Upper lobe of left lung (tissue), 6 donors: Measurements from ENCODE around the gene LSP1. TPM values are rescaled to one million over a fixed set of nuclear protein-coding genes. Genes with fewer than 3 reads are reported as not detected.
"Not testable (repeated sequence)": the region's sequence is repeated elsewhere in the genome, so short reads cannot be mapped to it uniquely, and the experiment has no call there.

ENCODE experiments used
- ATAC-seq, 2 donors: fragments of 200-7000 bp; cut with Tn5 transposase; one replicate each; pipeline ENCODE4 v1.9.1; 2022; ENCODE audit warnings: mild to moderate bottlenecking in 2 of 2, moderate library complexity in 2 of 2; ENCODE audit not compliant: low FRiP score in 2 of 2
- DNase-seq, 2 donors: peaks; one replicate each; pipeline ENCODE4 v3.0.0-alpha.2; 2019 to 2020
- H3K27ac ChIP-seq, 4 donors: fragments of 200-600 bp; sonication (generic); one replicate each; pipeline ENCODE4 v1.5.1; 2016 to 2019
- H3K27me3 ChIP-seq, 4 donors: fragments of 200-600 bp; sonication (generic); one replicate each; pipeline ENCODE4 v1.5.1; 2017 to 2019
- H3K36me3 ChIP-seq, 4 donors: fragments of 200-600 bp; sonication (generic); one replicate each; pipeline ENCODE4 v1.5.1; 2016 to 2019
- H3K4me1 ChIP-seq, 4 donors: fragments of 200-600 bp; sonication (generic); one replicate each; pipeline ENCODE4 v1.5.1; 2018 to 2019
- H3K4me3 ChIP-seq, 4 donors: fragments of 200-600 bp; sonication (generic); one replicate each; pipeline ENCODE4 v1.5.1; 2017 to 2019; ENCODE audit warnings: mild to moderate bottlenecking in 2 of 4, moderate library complexity in 1 of 4
- H3K9me3 ChIP-seq, 4 donors: fragments of 200-600 bp; sonication (generic); one replicate each; pipeline ENCODE4 v1.5.1; 2018 to 2019
- CTCF ChIP-seq, 6 experiments: fragments of 450-650 bp in 4 of 6; fragments of 200-600 bp in 2 of 6; sonication (generic) in 2 of 6; IDR thresholded peaks; one replicate each; pipeline ENCODE4 v1.5.1; 2016 to 2019; ENCODE audit warnings: antibody characterized with exemption in 6 of 6
- EP300 ChIP-seq, 4 donors: sonication (generic); formaldehyde crosslinking; IDR thresholded peaks; one replicate each; pipeline ENCODE4 v1.5.1; 2017; ENCODE audit warnings: antibody characterized with exemption in 4 of 4, control low read depth in 2 of 4
- POLR2A ChIP-seq, 4 donors: fragments of 450-650 bp; IDR thresholded peaks; one replicate each; pipeline ENCODE4 v1.5.1; 2016 to 2017; ENCODE audit warnings: antibody characterized with exemption in 4 of 4, mild to moderate bottlenecking in 2 of 4
- POLR2AphosphoS5 ChIP-seq, 2 donors: sonication (generic); formaldehyde crosslinking; IDR thresholded peaks; one replicate each; pipeline ENCODE4 v1.5.1; 2017; ENCODE audit warnings: antibody characterized with exemption in 2 of 2
- WGBS, 2 donors: methylation state at CpG; one replicate each; pipeline ENCODE4 v1.1.5; 2017 to 2018; 5-methylcytosine and 5-hydroxymethylcytosine counted together
- total RNA-seq, 6 donors: library from RNA; depleted of rRNA in 4 of 6; stranded (reverse); fragments of >200 nt in 4 of 6; gene quantifications; one replicate each; pipeline versions ENCODE4 v1.1.0 to v1.2.1, GENCODE V29; 2016 to 2021
- donor health status: DM: no; HTN: no; CAD: no; lungs with moderate emphysema.
- donor health status: DM: no; HTN: yes; CAD: no; lungs with severe emphysema.

The LSP1 gene
- total RNA-seq = 100 to 1,000 TPM in 2 of 6 donors, 10 to 100 TPM in 4; 29.3 to 162 (median 66.2) TPM

DNA sequence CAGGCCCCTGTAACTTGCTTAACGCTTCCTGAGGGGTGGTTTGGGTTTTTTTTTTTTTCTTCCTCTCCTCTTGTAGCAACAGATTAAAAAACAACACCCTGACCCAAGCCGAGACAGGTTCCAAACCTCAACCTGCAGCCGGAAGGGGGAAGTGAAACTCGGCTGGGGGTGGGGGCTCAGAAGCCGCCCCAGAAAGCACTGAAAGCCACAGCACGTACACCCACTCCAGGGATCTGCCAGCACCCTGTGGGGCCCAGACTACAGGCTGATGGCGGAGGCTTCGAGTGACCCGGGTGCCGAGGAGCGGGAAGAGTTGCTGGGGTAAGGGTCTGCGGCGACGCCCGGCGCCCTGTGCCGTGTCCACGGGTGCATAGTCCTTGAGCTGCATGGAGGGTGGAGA lies at the start of gene LSP1:
Gene LSP1, plus strand, starts transcription at position 208 of the 400 bp plus-strand sequence. Its CDS starts 61 bp downstream, at position 269.
- H3K4me3 ChIP-seq = peak within 1 kb of the TSS in 3 of 4 donors; percentile 33 to 52 (median 43)
- peak within 1 kb of the TSS; percentile 74 to 90 (median 84) for H3K27ac ChIP-seq
- peak; percentile 16 to 31 for ATAC-seq
- peak; percentile 63 to 85 for DNase-seq
- WGBS, 2 donors = 49 to 53% methylated on average over 14 to 18 of the region's 18 CpGs
- H3K36me3 ChIP-seq = no peaks in the 10 kb centered on the region
- no peaks in the 10 kb centered on the region for H3K9me3 ChIP-seq
- H3K27me3 ChIP-seq = no peaks in the 10 kb centered on the region
- peaks cover 13 to 40% (median 21%) of the 10 kb centered on the region in 4 donors for H3K4me1 ChIP-seq
- peak in 1 of 4 donors; percentile 29 for TF ChIP-seq POLR2A (IDR thresholded peaks at IDR 0.05)
- no peak for TF ChIP-seq CTCF (IDR thresholded peaks at IDR 0.05)
- TF ChIP-seq EP300 (IDR thresholded peaks at IDR 0.05) = no peak

GRCh38 chr11:1803246-1803645 lies 49.6 kb upstream of the LSP1 start:
- WGBS, 2 donors = 92 to 95% methylated on average over 11 to 20 of the region's 20 CpGs
- DNase-seq (peak in 1 of 2 donors; percentile 66), ATAC-seq (no peak)
- TF ChIP-seq POLR2AphosphoS5 (IDR thresholded peaks at IDR 0.05) (no peak), CTCF (IDR thresholded peaks at IDR 0.05) (no peak), POLR2A (IDR thresholded peaks at IDR 0.05) (no peak), EP300 (IDR thresholded peaks at IDR 0.05) (no peak)
- H3K4me1 ChIP-seq = no peaks in the 10 kb centered on the region
- no peaks in the 10 kb centered on the region for H3K27me3 ChIP-seq
- H3K27ac ChIP-seq = no peak overlapping the region
- H3K4me3 ChIP-seq = no peak overlapping the region
- H3K36me3 ChIP-seq = no peaks in the 10 kb centered on the region
- H3K9me3 ChIP-seq = no peaks in the 10 kb centered on the region

GRCh38 chr11:1803835-1804519 lies 48.9 kb upstream of the LSP1 start:
- DNase-seq = peak in 1 of 2 donors; percentile 52
- not testable (repeated sequence) for H3K4me1 ChIP-seq, ATAC-seq, H3K27ac ChIP-seq, H3K36me3 ChIP-seq, H3K4me3 ChIP-seq, H3K27me3 ChIP-seq, H3K9me3 ChIP-seq
- 89 to 92% methylated on average over 24 to 28 of the region's 42 CpGs for WGBS, 2 donors

GRCh38 chr11:1805525-1805924 lies 47.4 kb upstream of the LSP1 start:
- no peak overlapping the region for H3K27ac ChIP-seq
- TF ChIP-seq POLR2AphosphoS5 (IDR thresholded peaks at IDR 0.05) = no peak
- no peak for TF ChIP-seq EP300 (IDR thresholded peaks at IDR 0.05)
- no peak for TF ChIP-seq POLR2A (IDR thresholded peaks at IDR 0.05)
- TF ChIP-seq CTCF (IDR thresholded peaks at IDR 0.05) = no peak

DNA sequence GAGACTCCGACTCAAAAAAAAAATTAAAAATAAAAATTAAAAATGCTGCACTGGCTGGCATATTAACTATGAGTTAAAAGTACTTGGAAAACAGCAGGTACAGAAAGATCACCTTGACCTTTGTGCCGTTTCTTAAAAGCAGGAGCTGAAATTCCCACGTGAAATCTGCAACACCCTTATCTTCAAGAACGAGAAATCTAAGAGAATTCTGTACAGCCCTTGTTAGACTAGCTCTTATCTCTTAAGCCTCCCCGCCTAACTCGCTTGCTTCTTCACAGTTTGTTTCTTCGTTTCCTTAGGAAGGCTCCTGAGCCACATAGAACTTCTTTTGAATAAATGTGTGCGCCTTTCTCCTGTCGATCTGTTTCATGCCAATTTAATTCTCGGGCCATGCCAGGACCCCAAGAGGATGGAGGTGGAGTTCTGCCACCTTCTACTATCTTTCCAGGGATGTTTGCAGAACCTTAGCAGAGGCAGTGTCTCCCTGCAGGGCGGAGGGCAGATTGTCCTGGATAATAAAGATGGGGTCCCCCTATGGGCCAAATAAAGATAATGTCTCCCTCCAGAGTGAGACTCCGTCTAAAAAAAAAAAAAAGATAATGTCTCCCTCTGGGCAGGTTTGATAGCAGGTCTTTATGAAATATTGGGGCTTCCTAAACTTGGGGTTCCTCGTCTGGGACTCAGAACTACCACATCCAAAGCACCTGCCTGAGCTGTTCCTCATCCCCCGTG lies 45.5 kb upstream of the LSP1 start:
- DNase-seq (no peak), ATAC-seq (no peak)
- Histone ChIP-seq H3K9me3 (no peaks in the 10 kb centered on the region), H3K4me3 (no peak overlapping the region), H3K36me3 (no peaks in the 10 kb centered on the region), H3K27ac (no peak overlapping the region), H3K4me1 (no peaks in the 10 kb centered on the region), H3K27me3 (no peaks in the 10 kb centered on the region)
- WGBS, 2 donors = 51% methylated on average over 14 of the region's 14 CpGs
- no peak for TF ChIP-seq POLR2AphosphoS5 (IDR thresholded peaks at IDR 0.05)
- no peak for TF ChIP-seq EP300 (IDR thresholded peaks at IDR 0.05)
- TF ChIP-seq POLR2A (IDR thresholded peaks at IDR 0.05) = no peak
- TF ChIP-seq CTCF (IDR thresholded peaks at IDR 0.05) = no peak

More at GRCh38 chr11:1805525-1805924, 47.4 kb upstream of the LSP1 start:
- Histone ChIP-seq H3K4me1 (no peaks in the 10 kb centered on the region), H3K36me3 (no peaks in the 10 kb centered on the region), H3K27me3 (no peaks in the 10 kb centered on the region), H3K9me3 (no peaks in the 10 kb centered on the region), H3K4me3 (no peak overlapping the region)
- 88 to 90% methylated on average over 15 of the region's 15 CpGs for WGBS, 2 donors
- no peak for DNase-seq
- peak in 1 of 2 donors; percentile 61 for ATAC-seq
